Testis (tissue), 2 donors: ENCODE measurements around the gene CES5A.
"Not testable (repeated sequence)": the region's sequence is repeated elsewhere in the genome, so short reads cannot be mapped to it uniquely, and the experiment has no call there.

Source experiments
- CTCF ChIP-seq, 3 experiments: fragments of 450-650 bp in 2 of 3; fragments of 200-600 bp in 1 of 3; sonication (generic) in 1 of 3; IDR thresholded peaks; one replicate each; pipeline ENCODE4 v1.5.1; 2016 to 2019; ENCODE audit warnings: antibody characterized with exemption in 3 of 3, mild to moderate bottlenecking in 2 of 3, moderate library complexity in 1 of 3
- POLR2A ChIP-seq: fragments of 450-650 bp; IDR thresholded peaks from one replicate; pipeline ENCODE4 v1.6.1; 2017; ENCODE audit warnings: antibody characterized with exemption, mild to moderate bottlenecking, moderate library complexity

GRCh38 chr16:55803681-55804080 is 71.5 kb downstream of the CES5A start:
- not testable (repeated sequence) for TF ChIP-seq CTCF (IDR thresholded peaks at IDR 0.05); POLR2A
